Measurements from ENCODE around the gene CCL8.

The CCL8 gene

DNA sequence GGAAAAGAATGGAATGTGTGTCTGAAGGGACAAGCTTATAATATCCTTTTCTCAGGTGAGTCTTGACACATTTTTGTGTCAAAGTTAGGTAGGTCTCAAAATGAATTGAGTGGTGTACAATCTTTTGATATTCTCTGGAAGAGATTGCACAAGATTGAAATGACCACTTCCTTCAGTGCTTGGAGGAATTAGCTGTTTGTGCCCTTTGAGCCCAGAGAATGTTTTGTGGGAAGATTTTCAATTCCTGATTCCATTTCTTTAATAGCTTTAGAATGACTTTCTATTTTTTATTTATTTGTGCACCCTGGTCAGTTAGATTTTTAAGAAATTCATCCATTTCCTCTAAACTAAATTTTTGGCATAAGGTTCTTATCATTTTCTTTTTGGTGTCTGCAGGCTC lies 35.4 kb downstream of the CCL8 start:
- Histone ChIP-seq H3K36me3 (ENCODE audit: control insufficient read depth, insufficient read depth, low read length) (no peaks in the 10 kb centered on the region), H3K27me3 (ENCODE audit: control insufficient read depth, insufficient read depth, low read length) (no peaks in the 10 kb centered on the region), H3K27ac (ENCODE audit: low read depth, low read length) (no peak overlapping the region), H3K4me1 (ENCODE audit: control insufficient read depth, insufficient read depth, low read length) (peaks cover 3% of the 10 kb centered on the region), H3K4me3 (ENCODE audit: low read depth, low read length) (no peak overlapping the region), H3K9ac (ENCODE audit: low read length) (no peak overlapping the region), H3K9me3 (ENCODE audit: control insufficient read depth, insufficient read depth, low read depth, low read length) (no peaks in the 10 kb centered on the region)

DNA sequence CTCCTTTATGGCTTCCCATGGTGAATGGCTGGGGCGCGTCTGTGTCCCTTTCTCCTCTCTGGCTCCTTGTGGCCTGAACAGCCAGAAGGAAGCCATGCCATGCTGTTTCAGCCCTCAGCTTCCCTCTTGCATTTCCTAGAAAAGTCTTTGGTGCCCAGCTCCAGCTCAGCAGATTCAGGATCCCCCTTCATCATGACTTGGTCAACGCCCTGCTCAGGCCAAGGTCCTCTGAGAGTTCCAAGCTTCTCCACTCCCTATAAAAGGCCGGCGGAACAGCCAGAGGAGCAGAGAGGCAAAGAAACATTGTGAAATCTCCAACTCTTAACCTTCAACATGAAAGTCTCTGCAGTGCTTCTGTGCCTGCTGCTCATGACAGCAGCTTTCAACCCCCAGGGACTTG lies 37.0 kb downstream of the CCL8 start, which contains the start of gene CCL13:
Gene CCL13, plus strand, starts transcription at position 287 of the 400 bp plus-strand sequence. Its CDS starts 47 bp downstream, at position 334.
- Histone ChIP-seq H3K36me3 (ENCODE audit: control insufficient read depth, insufficient read depth, low read length) (no peaks in the 10 kb centered on the region), H3K9me3 (ENCODE audit: control insufficient read depth, insufficient read depth, low read depth, low read length) (no peaks in the 10 kb centered on the region), H3K9ac (ENCODE audit: low read length) (no peak within 1 kb of the TSS), H3K27me3 (ENCODE audit: control insufficient read depth, insufficient read depth, low read length) (no peaks in the 10 kb centered on the region), H3K4me1 (ENCODE audit: control insufficient read depth, insufficient read depth, low read length) (no peaks in the 10 kb centered on the region), H3K4me3 (ENCODE audit: low read depth, low read length) (no peak within 1 kb of the TSS), H3K27ac (ENCODE audit: low read depth, low read length) (no peak within 1 kb of the TSS)

DNA sequence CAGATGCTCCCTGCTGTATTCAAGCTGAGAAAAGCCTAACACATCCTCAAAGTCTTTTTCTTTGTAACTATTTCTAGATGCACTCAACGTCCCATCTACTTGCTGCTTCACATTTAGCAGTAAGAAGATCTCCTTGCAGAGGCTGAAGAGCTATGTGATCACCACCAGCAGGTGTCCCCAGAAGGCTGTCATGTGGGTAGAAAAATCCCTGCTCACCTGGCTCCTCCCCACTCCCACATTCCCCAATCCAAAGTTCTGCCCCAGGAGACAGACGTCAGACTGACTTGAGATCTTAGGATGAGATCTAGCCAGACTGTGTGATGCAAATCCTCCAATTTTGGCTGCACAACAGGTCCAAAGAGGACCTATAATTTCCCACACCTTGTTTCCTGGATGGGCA lies 38.2 kb downstream of the CCL8 start:
- no peak overlapping the region for H3K4me3 ChIP-seq (ENCODE audit: low read depth, low read length)
- H3K9ac ChIP-seq (ENCODE audit: low read length) = no peak overlapping the region
- H3K9me3 ChIP-seq (ENCODE audit: control insufficient read depth, insufficient read depth, low read depth, low read length) = no peaks in the 10 kb centered on the region
- no peak overlapping the region for H3K27ac ChIP-seq (ENCODE audit: low read depth, low read length)
- H3K27me3 ChIP-seq (ENCODE audit: control insufficient read depth, insufficient read depth, low read length) = no peaks in the 10 kb centered on the region; the same call in 1 of the 2 replicates
- no peaks in the 10 kb centered on the region for H3K36me3 ChIP-seq (ENCODE audit: control insufficient read depth, insufficient read depth, low read length)
- H3K4me1 ChIP-seq (ENCODE audit: control insufficient read depth, insufficient read depth, low read length) = no peaks in the 10 kb centered on the region

DNA sequence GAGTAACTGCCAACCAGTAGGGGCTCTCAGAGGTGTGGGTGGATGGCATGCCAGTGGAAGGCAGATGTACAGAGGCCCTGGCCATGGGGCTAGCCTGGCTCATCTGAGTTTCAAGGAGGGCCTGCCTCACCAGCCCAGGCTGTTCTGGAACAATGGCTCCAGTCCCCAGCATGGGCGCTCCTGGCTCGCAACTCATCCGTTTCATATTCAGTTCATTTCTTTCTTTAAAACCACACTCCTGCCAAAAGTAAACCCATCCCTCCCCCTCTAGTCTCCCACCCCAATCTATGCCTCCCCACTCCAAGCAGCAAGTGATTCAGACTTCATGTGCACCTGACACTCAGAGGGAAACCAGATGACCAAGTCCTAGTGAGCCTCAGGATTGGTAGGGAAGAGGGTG lies 39.4 kb downstream of the CCL8 start:
- Histone ChIP-seq H3K4me3 (ENCODE audit: low read depth, low read length) (no peak overlapping the region), H3K9me3 (ENCODE audit: control insufficient read depth, insufficient read depth, low read depth, low read length) (no peaks in the 10 kb centered on the region), H3K4me1 (ENCODE audit: control insufficient read depth, insufficient read depth, low read length) (no peaks in the 10 kb centered on the region), H3K9ac (ENCODE audit: low read length) (no peak overlapping the region), H3K36me3 (ENCODE audit: control insufficient read depth, insufficient read depth, low read length) (no peaks in the 10 kb centered on the region), H3K27me3 (ENCODE audit: control insufficient read depth, insufficient read depth, low read length) (peaks cover 3% of the 10 kb centered on the region; the same call in 1 of the 2 replicates), H3K27ac (ENCODE audit: low read depth, low read length) (no peak overlapping the region)

DNA sequence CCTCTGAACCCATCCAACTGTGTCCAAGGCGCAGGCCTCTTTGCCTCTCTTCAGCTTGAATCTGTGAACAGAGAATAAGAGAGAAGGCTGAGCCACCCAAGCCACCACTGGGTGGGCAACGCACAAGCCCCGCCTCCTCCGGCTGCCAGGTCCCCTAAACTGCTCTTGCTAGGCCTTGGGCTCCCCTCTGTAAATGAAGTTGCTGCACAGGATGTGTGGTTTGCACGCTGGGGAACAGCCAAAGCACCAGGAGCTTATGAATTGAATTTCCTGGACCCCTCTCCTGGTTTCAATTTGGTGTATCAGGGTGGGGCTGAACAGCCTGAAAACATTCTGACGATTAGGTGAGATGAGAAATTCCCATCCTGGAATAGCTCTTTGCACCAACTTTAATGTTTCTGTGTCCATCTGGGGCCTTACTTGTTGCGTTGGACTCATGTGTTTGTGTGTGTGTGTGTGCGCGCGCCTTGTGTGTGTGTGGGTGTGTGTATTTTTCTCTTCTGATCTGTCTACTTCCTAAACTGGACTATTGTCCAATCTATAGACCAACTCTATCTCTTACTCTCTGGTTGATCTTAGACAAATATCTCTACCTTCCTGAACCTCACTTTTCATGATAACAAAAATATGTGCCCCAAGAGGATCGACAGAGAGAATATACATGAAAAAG lies 41.5 kb downstream of the CCL8 start:
- peaks cover 3% of the 10 kb centered on the region; the same call in 1 of the 2 replicates for H3K27me3 ChIP-seq (ENCODE audit: control insufficient read depth, insufficient read depth, low read length)
- H3K9ac ChIP-seq (ENCODE audit: low read length) = no peak overlapping the region
- no peaks in the 10 kb centered on the region for H3K36me3 ChIP-seq (ENCODE audit: control insufficient read depth, insufficient read depth, low read length)
- no peaks in the 10 kb centered on the region for H3K9me3 ChIP-seq (ENCODE audit: control insufficient read depth, insufficient read depth, low read depth, low read length)
- no peak overlapping the region for H3K4me3 ChIP-seq (ENCODE audit: low read depth, low read length)
- H3K4me1 ChIP-seq (ENCODE audit: control insufficient read depth, insufficient read depth, low read length) = no peaks in the 10 kb centered on the region
- H3K27ac ChIP-seq (ENCODE audit: low read depth, low read length) = no peak overlapping the region

DNA sequence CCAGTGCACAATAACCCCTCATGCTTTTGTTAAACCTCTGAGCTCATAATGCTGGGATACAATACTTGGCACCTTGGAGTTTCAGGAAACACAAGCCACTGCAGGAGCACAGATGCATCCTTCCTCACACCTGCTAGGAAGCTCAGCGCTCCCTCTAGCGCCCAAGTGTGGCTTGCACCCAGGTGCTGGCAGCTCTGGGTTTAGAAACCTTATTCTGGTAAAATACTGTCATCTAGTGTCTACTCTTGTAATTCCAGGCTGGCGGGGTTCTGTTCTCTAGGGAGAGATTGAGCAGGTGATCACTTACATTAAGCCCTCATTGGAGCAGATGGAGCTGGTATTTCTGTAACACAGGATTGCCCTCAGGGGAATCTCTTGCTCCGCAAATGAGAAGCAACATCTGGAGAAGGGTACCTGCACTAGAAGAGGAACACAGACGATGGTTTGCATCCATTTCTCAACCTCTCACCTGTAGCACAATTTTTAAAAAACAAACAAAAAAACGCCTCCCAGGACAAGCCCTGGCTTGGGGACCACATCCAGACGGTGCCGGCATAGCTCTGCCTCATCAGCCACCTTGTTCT lies 42.3 kb downstream of the CCL8 start:
- H3K4me1 ChIP-seq (ENCODE audit: control insufficient read depth, insufficient read depth, low read length) = no peaks in the 10 kb centered on the region
- H3K9ac ChIP-seq (ENCODE audit: low read length) = no peak overlapping the region

DNA sequence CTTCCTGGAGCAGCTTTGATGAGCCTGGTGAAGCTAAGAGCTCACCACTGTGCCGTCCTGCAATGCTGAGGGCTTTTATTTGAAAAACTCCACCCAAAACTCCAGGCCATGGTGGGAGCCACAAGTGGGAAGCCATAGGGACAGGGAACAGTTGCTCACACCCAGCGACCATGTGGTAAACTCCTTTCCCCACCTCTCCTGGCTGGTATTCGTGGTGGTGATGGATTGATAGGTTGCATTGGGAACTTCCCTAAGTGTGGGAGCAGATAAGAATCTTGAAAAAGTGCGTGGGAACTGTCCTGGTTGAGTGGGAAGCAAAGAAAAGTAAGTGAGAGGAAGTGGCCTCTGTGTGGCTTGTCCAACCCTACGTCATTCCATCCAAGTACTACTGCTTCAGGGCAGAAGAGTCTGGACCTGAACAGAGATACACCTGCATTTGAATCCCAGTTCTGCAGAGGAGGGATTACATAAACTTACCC lies 44.0 kb downstream of the CCL8 start, which contains the start of gene CCL1:
Gene CCL1, minus strand, starts transcription at position 51 of the 479 bp plus-strand sequence. CDS start 72 bp downstream, outside the sequence.
- Histone ChIP-seq H3K4me3 (ENCODE audit: low read depth, low read length) (no peak within 1 kb of the TSS), H3K36me3 (ENCODE audit: control insufficient read depth, insufficient read depth, low read length) (no peaks in the 10 kb centered on the region), H3K27ac (ENCODE audit: low read depth, low read length) (no peak within 1 kb of the TSS), H3K9me3 (ENCODE audit: control insufficient read depth, insufficient read depth, low read depth, low read length) (no peaks in the 10 kb centered on the region), H3K27me3 (ENCODE audit: control insufficient read depth, insufficient read depth, low read length) (peaks cover 3% of the 10 kb centered on the region; the same call in 1 of the 2 replicates), H3K4me1 (ENCODE audit: control insufficient read depth, insufficient read depth, low read length) (no peaks in the 10 kb centered on the region), H3K9ac (ENCODE audit: low read length) (no peak within 1 kb of the TSS)

More for the DNA sequence above, 42.3 kb downstream of the CCL8 start:
- H3K27ac ChIP-seq (ENCODE audit: low read depth, low read length) = no peak overlapping the region
- H3K36me3 ChIP-seq (ENCODE audit: control insufficient read depth, insufficient read depth, low read length) = no peaks in the 10 kb centered on the region
- H3K4me3 ChIP-seq (ENCODE audit: low read depth, low read length) = no peak overlapping the region
- H3K27me3 ChIP-seq (ENCODE audit: control insufficient read depth, insufficient read depth, low read length) = peaks cover 3% of the 10 kb centered on the region; the same call in 1 of the 2 replicates
- H3K9me3 ChIP-seq (ENCODE audit: control insufficient read depth, insufficient read depth, low read depth, low read length) = no peaks in the 10 kb centered on the region

DNA sequence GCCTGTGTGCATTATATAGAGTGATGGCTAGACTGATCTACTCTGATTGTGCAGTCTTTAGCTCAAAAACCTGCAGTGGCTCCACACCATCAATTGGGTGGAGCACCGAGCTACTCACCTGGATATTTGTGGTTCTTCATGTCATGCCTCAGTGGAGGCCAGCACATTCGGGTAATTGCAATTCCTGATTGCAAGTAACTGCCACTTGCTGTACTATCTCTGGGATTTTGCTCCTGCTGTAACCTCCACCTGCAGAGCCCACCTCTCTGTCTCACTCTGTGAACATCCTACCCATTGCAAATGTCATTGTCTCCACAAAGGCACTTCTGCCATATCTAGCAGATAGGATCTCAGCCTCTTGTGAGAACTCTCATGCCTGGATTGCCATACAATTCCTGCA lies 45.5 kb downstream of the CCL8 start:
- no peak overlapping the region for H3K9ac ChIP-seq (ENCODE audit: low read length)
- no peak overlapping the region for H3K4me3 ChIP-seq (ENCODE audit: low read depth, low read length)
- H3K9me3 ChIP-seq (ENCODE audit: control insufficient read depth, insufficient read depth, low read depth, low read length) = no peaks in the 10 kb centered on the region
- H3K27ac ChIP-seq (ENCODE audit: low read depth, low read length) = no peak overlapping the region
- H3K4me1 ChIP-seq (ENCODE audit: control insufficient read depth, insufficient read depth, low read length) = no peaks in the 10 kb centered on the region
- no peaks in the 10 kb centered on the region for H3K36me3 ChIP-seq (ENCODE audit: control insufficient read depth, insufficient read depth, low read length)
- peaks cover 3% of the 10 kb centered on the region; the same call in 1 of the 2 replicates for H3K27me3 ChIP-seq (ENCODE audit: control insufficient read depth, insufficient read depth, low read length)

DNA sequence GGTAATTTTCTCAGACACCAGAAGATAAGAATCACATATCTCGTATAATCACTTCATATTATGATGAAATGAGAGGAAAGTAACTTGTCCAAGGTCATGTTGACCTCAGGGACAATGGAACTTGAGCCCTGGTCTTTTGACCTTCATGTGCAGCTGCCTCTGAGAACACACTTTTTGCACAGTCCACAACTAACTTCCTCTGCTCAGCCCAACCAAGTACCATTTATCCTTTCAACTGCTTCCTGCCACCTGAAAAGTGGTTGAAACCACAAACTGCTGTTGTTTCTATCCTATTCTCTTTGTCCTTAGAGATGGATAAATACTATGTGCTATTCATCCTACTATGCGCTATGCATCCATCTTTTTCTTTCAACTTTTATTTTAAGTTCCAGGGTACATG lies 46.1 kb downstream of the CCL8 start:
- Histone ChIP-seq H3K4me3 (ENCODE audit: low read depth, low read length) (no peak overlapping the region), H3K27ac (ENCODE audit: low read depth, low read length) (no peak overlapping the region), H3K36me3 (ENCODE audit: control insufficient read depth, insufficient read depth, low read length) (no peaks in the 10 kb centered on the region), H3K4me1 (ENCODE audit: control insufficient read depth, insufficient read depth, low read length) (no peaks in the 10 kb centered on the region), H3K9ac (ENCODE audit: low read length) (no peak overlapping the region), H3K27me3 (ENCODE audit: control insufficient read depth, insufficient read depth, low read length) (peaks cover 3% of the 10 kb centered on the region; the same call in 1 of the 2 replicates), H3K9me3 (ENCODE audit: control insufficient read depth, insufficient read depth, low read depth, low read length) (no peaks in the 10 kb centered on the region)

DNA sequence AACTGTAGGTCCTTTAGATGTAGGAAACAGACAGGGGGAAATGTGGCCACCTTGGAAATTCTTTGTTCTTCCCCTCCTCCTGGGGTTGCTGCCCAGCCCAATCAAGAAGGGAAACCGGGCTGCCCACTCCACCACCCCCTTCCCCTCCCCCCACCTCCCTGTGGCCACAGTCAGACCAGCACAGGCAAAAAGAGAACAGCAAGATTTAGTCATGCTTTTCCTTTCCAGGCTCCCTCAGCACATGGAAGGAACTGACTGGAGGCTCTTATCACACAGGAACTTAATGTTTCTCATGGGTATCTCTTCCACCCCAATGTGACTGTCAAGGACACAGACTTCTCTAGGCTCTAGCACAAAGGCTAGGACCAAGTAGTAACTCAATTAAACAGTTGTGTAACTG lies 46.8 kb downstream of the CCL8 start:
- Histone ChIP-seq H3K27me3 (ENCODE audit: control insufficient read depth, insufficient read depth, low read length) (peaks cover 3% of the 10 kb centered on the region; the same call in 1 of the 2 replicates), H3K36me3 (ENCODE audit: control insufficient read depth, insufficient read depth, low read length) (no peaks in the 10 kb centered on the region), H3K9ac (ENCODE audit: low read length) (no peak overlapping the region), H3K4me3 (ENCODE audit: low read depth, low read length) (no peak overlapping the region), H3K4me1 (ENCODE audit: control insufficient read depth, insufficient read depth, low read length) (no peaks in the 10 kb centered on the region), H3K27ac (ENCODE audit: low read depth, low read length) (no peak overlapping the region), H3K9me3 (ENCODE audit: control insufficient read depth, insufficient read depth, low read depth, low read length) (no peaks in the 10 kb centered on the region)

DNA sequence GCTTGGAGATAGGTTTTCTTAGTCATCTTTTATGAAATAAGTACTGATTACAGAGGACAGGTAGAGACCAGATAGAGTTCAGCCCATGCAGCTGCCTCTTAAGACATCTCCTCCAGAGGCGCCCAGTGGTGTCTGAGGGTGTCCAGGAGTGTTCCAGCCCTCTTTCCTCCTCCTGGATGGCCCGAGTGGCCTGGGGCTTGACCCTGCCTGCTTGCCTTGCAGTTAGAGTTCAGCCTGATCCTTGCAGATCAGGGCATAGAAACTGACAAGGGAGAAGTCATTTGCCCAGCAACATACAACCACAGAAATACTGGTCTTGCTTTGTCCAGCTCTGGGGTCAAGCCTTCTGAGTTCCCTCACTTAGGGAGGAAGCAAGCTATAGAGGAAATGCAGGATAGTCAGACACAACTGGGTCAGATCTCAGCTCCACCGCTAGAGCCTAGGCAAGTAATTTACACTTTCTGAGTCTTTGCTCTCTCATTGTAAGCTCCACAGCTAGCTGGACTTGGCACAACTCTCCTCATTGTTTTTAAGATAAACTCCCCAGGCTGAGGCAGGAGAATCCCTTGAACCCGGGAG lies 47.4 kb downstream of the CCL8 start:
- Histone ChIP-seq H3K9ac (ENCODE audit: low read length) (no peak overlapping the region), H3K36me3 (ENCODE audit: control insufficient read depth, insufficient read depth, low read length) (no peaks in the 10 kb centered on the region), H3K27me3 (ENCODE audit: control insufficient read depth, insufficient read depth, low read length) (peaks cover 3% of the 10 kb centered on the region; the same call in 1 of the 2 replicates), H3K4me3 (ENCODE audit: low read depth, low read length) (no peak overlapping the region), H3K4me1 (ENCODE audit: control insufficient read depth, insufficient read depth, low read length) (no peaks in the 10 kb centered on the region), H3K9me3 (ENCODE audit: control insufficient read depth, insufficient read depth, low read depth, low read length) (no peaks in the 10 kb centered on the region), H3K27ac (ENCODE audit: low read depth, low read length) (no peak overlapping the region)
